HG03095 (cell line): ENCODE results near the gene HS6ST3.

Experiments used
- ATAC-seq: cut with Tn5 transposase; IDR thresholded peaks from one replicate; pipeline ENCODE4 v1.9.1; 2021; ENCODE audit warnings: moderate library complexity; ENCODE audit not compliant: unreplicated experiment

Gene HS6ST3

GRCh38 chr13:96816874-96817273 lies 727.0 kb downstream of the HS6ST3 start:
- no peak for ATAC-seq

- no peak for ATAC-seq
These were observed 727.5 kb downstream of the HS6ST3 start for GRCh38 chr13:96817336-96817941.

- no peak for ATAC-seq
These were observed 729.5 kb downstream of the HS6ST3 start for GRCh38 chr13:96819375-96819774.

GRCh38 chr13:96821381-96821780 lies 731.5 kb downstream of the HS6ST3 start:
- ATAC-seq = no peak

GRCh38 chr13:96821971-96822370 lies 732.1 kb downstream of the HS6ST3 start:
- no peak for ATAC-seq

GRCh38 chr13:96822895-96823294 lies 733.0 kb downstream of the HS6ST3 start:
- ATAC-seq = no peak

- no peak for ATAC-seq
These were observed 734.2 kb downstream of the HS6ST3 start for GRCh38 chr13:96824140-96824539.

GRCh38 chr13:96825653-96826052 lies 735.7 kb downstream of the HS6ST3 start:
- no peak for ATAC-seq

- no peak for ATAC-seq
These were observed 744.7 kb downstream of the HS6ST3 start for GRCh38 chr13:96834626-96835025.

- no peak for ATAC-seq
These were observed 745.6 kb downstream of the HS6ST3 start for GRCh38 chr13:96835546-96835945.

GRCh38 chr13:96836733-96837132 lies 746.8 kb downstream of the HS6ST3 start:
- ATAC-seq = no peak

- no peak for ATAC-seq
These were observed 747.9 kb downstream of the HS6ST3 start for GRCh38 chr13:96837809-96838208.

- ATAC-seq = no peak
These were observed 754.3 kb downstream of the HS6ST3 start for GRCh38 chr13:96844195-96844594.

GRCh38 chr13:96844616-96845015 lies 754.7 kb downstream of the HS6ST3 start:
- no peak for ATAC-seq

- ATAC-seq = no peak
These were observed 758.4 kb downstream of the HS6ST3 start for GRCh38 chr13:96848286-96848685.

GRCh38 chr13:96849091-96849490 lies 759.2 kb downstream of the HS6ST3 start:
- no peak for ATAC-seq

GRCh38 chr13:96850538-96851145 lies 760.7 kb downstream of the HS6ST3 start:
- no peak for ATAC-seq

GRCh38 chr13:96851856-96852445 lies 762.0 kb downstream of the HS6ST3 start:
- no peak for ATAC-seq

- no peak for ATAC-seq
These were observed 768.4 kb downstream of the HS6ST3 start for GRCh38 chr13:96858133-96858826.

GRCh38 chr13:96860882-96861281 lies 771.0 kb downstream of the HS6ST3 start:
- ATAC-seq = no peak

GRCh38 chr13:96862093-96862492 lies 772.2 kb downstream of the HS6ST3 start:
- no peak for ATAC-seq

- no peak for ATAC-seq
These were observed 773.1 kb downstream of the HS6ST3 start for GRCh38 chr13:96862999-96863398.
